ENCODE measurements around the gene CEP63.

DNA sequence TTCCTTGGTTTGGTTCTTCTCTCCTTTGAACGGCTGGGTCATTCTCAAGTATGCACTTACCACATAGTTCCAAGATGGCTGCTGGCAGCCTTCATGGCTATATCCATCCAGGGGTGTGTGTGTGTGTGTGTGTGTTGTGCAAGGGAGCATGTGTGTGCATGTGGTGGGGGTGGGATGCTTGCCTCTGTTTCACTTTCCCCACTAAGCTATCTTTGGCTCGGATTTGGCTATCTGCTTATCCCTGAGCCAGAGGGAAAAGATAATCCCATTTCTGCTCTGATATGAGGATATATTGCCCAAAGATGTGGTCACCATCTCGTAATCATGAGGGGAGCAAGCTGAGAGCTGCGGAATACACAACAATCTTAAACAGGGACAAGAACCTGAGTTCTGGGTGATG lies 26.3 kb upstream of the CEP63 start:
- TF ChIP-seq POLR2AphosphoS5 (IDR thresholded peaks at IDR 0.05) = no peak
- TF ChIP-seq, protein P1, sequence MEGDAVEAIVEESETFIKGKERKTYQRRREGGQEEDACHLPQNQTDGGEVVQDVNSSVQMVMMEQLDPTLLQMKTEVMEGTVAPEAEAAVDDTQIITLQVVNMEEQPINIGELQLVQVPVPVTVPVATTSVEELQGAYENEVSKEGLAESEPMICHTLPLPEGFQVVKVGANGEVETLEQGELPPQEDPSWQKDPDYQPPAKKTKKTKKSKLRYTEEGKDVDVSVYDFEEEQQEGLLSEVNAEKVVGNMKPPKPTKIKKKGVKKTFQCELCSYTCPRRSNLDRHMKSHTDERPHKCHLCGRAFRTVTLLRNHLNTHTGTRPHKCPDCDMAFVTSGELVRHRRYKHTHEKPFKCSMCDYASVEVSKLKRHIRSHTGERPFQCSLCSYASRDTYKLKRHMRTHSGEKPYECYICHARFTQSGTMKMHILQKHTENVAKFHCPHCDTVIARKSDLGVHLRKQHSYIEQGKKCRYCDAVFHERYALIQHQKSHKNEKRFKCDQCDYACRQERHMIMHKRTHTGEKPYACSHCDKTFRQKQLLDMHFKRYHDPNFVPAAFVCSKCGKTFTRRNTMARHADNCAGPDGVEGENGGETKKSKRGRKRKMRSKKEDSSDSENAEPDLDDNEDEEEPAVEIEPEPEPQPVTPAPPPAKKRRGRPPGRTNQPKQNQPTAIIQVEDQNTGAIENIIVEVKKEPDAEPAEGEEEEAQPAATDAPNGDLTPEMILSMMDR (IDR thresholded peaks at IDR 0.05) = no peak

All from breast epithelium (tissue), 3 donors.